OCI-LY1 (cell line): ENCODE measurements around the gene FBF1.

Experiments
- CTCF ChIP-seq: fragments of 200-600 bp; sonication (generic), shearing (Covaris generic); IDR thresholded peaks from 2 replicates; pipeline ENCODE4 v1.5.1; 2017; ENCODE audit warnings: mild to moderate bottlenecking, antibody characterized with exemption, low read length, moderate library complexity, mixed read lengths
- EZH2 ChIP-seq: fragments of 200-600 bp; sonication (generic), shearing (Covaris generic); IDR thresholded peaks from 2 replicates; pipeline ENCODE4 v1.8.0; 2017; ENCODE audit warnings: borderline replicate concordance, mixed run types, mild to moderate bottlenecking, antibody characterized with exemption, low read length, moderate library complexity, mixed read lengths

GRCh38 chr17:75869282-75870141 is 71.3 kb downstream of the FBF1 start:
- TF ChIP-seq CTCF (no peak), EZH2 (no peak)
